Caki2 (cell line): Measurements from ENCODE around the gene CCN6. TPM values are rescaled to one million over a fixed set of nuclear protein-coding genes. Genes with fewer than 3 reads are reported as not detected.
A peak's percentile ranks its signal among the peaks of the same experiment; 100 is the strongest.
"Not testable (repeated sequence)": the region's sequence is repeated elsewhere in the genome, so short reads cannot be mapped to it uniquely, and the experiment has no call there.

Experiments
- DNase-seq: peaks from one replicate; pipeline ENCODE4 v3.0.0-alpha.2; 2015; ENCODE audit warnings: low read depth
- in situ Hi-C: cut with HindIII; loops from 2 replicates; pipeline ENCODE4 v1.10.0; 2016; ENCODE audit warnings: low sequenced_read_pairs, low pct_unique_long_range_greater_than_20kb, mixed read lengths
- total RNA-seq: library from RNA; depleted of rRNA; stranded (reverse); fragments of >200 nt; shearing (Covaris generic); gene quantifications from 2 replicates; pipeline ENCODE4 v1.2.3, GENCODE V29; 2014; ENCODE audit warnings: low replicate concordance; rRNA removed

CCN6 gene
- total RNA-seq, 1 experiment from 2014 or later = not detected

DNA sequence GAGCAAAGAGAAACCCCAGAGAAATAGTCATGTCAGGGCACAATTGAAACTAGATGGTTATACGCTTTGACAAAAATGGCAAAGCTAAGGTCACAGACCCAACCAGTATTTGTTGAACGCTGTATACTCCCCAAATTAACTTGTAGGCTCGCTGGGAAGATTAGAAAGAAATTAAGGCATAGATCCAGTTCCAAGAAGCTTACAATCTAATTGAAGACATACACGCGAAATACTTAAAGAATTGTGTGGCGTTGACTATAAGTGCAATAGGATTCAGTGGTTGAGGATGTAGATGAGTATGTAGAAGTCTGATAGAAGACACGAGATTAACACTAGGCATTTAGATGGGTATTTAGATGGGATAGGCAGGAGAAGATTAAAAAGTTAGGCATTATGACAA, 34.0 kb downstream of the CCN6 start:
- in situ Hi-C loops = no loop called here
- DNase-seq = no peak

DNA sequence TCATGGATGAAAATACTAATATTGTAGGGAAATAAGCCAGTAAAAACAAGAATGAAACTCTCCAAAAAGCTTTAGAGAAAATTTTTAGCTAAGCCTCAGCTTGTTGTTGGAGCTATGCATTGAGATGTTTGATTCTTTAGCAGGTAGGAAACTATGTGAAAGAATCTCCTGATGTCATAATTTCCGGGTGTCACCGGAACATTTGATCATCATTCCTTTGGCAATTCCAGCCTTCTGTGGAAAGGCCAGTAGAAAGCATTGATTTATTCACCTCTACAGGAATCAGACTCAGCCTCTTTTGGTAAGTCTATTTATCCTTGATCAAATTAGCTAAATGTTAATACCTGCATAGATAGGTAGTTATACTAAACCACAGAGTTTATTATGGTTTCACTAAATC, 43.0 kb downstream of the CCN6 start:
- in situ Hi-C loops = no loop called here
- DNase-seq = no peak

DNA sequence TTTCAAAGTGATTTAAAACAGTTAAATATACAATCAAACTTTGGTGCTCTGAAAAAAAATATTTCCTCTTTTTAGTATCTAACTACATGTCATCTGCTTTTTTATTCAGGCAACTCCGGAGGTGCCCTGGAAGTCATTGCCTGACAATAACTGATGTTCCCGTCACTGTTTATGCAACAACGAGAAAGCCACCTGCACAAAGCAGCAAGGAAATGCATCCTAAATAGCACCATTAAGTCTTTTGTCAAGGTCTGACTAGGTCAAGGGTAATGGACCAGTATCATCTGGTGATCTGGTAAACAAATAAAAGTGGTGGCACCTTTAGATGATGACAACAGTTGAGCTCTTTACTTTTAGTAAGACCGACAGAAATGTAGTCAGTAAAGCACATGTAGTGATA, 46.7 kb downstream of the CCN6 start:
- in situ Hi-C loops = no loop called here
- no peak for DNase-seq

DNA sequence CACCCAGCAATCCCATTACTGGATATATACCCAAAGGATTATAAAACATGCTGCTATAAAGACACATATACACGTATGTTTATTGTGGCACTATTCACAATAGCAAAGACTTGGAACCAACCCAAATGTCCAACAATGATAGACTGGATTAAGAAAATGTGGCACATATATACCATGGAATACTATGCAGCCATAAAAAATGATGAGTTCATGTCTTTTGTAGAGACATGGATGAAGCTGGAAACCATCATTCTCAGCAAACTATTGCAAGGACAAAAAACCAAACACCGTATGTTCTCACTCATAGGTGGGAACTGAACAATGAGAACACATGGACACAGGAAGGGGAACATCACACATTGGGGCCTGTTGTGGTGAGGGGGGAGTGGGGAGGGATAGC, 52.1 kb downstream of the CCN6 start:
- DNase-seq, in situ Hi-C loops: not testable (repeated sequence)

DNA sequence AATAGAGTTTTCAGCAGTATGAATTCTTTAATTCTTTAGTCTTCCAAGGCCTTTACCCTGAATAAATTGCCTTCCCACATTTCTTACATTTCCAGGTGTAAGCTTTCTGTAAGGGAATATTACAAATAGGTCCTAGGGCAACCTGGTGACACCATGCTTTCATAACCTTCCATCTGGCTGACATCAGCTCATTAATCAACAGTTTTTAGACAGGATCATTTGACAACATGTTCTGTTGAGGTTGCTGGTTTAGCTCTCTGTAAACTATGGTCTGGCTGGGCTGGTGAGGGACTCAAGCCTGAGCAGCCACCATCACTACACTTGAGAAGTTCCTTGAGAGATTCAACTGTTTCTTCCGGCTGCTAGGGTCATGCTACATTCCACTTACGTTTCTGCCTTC, 52.7 kb downstream of the CCN6 start:
- in situ Hi-C loops = no loop called here
- no peak for DNase-seq

DNA sequence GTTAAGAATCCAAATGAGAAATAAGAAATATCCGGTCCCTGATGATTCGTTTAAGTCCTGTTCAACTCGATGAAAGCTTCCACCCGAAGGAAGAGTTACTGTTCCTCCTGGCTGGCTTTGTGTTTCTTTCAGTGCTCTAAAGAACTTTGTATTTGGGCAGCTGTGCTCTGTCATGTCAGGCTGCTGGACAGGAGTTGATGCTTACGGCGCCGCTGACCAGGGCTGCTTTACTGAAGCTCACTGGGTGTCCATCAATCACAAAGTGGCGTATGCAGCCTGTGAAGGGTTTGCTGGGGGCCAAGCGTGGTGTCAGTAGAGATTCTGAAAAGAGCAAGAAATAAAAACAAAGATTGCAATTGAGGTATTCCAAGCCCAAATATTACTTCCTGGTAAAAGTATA, 55.4 kb downstream of the CCN6 start:
- DNase-seq = no peak
- in situ Hi-C loops = no loop called here

DNA sequence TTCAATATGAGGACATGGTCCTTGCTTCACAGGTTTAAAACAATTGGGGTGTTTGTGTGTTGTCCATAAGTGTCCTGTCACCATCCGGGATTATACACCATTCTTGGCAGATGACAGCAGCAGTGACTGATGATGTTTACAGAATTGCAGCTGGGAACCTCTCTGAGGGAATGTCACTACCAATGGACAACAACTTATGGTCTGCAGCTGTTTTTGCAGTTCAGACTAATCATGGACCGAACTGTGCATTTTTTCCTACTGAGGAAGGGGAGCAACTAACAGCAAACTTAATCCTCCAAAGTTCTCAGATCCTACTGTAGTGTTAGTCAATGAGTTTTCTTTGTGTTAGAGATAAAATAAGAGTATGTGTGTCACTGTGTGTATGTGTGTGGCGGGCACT, 59.5 kb downstream of the CCN6 start:
- in situ Hi-C loops = no loop called here
- DNase-seq = no peak

DNA sequence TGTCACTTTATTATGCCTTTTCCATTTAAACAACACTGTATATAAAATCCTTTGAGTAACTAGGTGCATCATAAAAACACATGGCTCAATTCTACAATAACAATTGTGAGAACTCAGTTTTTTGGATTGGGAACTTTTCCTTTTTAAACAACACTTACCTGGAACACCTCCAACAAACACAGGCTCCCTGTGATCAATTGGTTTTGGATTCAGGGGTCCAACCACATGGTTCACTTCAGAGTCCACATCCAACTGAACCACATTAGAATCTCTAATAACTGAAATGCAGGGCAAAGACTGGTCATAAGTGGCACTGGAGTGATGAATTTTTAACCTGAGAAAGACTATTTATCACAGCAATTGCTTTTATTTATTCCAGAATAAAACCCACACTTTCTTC, 60.0 kb downstream of the CCN6 start:
- in situ Hi-C loops = no loop called here
- DNase-seq = no peak

DNA sequence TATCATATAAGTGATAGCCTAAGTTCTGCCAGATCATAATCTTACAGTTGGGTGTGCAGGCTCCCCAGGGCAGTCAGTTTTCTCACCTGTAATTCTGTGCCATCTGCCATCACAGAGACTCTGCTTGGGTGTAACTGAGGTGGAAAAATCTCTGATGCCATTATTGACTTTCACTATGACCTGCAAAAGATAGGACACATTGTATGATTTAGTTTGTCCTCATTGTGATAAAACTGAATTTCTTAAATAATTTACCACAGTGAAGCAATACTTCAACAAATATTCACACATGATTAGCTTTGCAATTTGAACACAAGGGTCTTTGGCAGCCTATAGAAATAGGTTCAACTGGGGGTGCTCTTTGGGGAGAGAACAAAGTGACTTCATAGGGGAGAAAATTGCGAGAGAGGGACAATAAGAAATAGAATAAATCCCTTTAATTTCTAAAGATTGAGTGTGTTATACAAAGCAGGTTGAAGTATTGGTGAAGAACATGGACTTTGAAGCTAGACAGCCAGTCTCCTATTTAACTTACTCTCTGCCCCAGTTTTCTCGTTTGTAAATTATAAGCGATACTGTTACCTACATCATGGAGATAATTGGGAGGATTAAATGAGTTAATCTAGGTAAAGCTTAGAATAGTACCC, 60.8 kb downstream of the CCN6 start:
- in situ Hi-C loops = no loop called here
- DNase-seq = no peak

DNA sequence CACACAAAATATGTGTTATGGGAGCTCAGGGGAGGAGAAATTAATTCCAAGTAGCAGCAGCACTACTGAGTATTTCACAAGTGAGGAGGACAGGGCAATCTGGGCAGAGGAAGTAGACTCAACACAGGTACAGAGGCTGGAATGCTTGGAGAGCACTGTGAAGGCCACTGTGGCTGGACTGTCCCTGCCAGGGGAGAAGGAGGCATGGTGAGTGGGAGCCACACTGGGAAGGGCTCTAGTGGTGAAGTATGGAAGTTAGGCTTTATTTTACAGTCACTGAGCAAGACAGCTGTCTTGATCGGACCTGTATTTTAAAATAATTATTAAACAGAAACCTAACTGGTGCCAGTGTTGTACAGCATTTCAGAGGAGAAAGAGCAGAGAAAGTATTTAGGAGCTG, 62.3 kb downstream of the CCN6 start:
- no peak for DNase-seq
- in situ Hi-C loops = no loop called here

DNA sequence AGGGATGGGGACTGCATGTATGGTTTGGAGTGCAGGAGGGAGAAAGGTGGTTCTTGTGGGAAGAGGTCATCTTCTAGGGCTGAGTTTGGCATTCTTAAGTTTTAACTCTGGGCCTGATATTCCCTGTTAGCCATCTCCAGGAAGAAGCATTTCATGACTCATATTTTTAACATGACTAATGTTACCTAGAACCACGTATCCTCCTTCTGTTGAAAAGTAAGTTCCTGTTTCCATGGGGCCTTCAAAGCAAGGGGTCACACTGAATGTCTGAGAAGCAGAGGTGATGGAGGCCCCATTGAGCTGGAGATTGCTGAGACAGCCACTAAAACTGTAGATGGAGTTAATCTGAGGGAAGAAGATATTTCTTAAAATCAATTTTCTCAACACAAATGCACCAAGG, 63.6 kb downstream of the CCN6 start:
- in situ Hi-C loops = no loop called here
- DNase-seq = peak; percentile 1

DNA sequence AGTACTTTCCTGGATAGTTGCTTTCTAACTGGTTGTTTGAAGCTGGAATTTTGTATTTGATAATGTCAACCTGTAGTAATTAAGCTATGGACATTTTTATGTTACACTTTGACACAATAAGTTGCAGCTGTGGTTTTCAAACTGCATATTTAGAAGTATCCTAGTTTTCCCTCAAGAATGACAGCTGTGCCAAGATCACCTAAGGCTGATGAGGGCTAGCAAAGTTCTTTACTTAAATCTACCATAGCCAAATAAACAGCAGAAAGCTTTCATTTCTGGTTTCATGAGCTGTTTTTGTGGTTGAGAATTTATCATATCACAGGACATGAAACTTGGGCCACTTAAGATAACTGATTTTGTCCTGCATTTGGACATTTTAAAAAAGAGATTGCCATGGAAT, 64.1 kb downstream of the CCN6 start:
- in situ Hi-C loops = no loop called here
- no peak for DNase-seq

Other genes with a start within 250 kb of the CCN6 start
- gene FYN, start 180.7 kb upstream of the CCN6 start, total RNA-seq = not detected in 2 replicates
- gene TUBE1, start 33.4 kb downstream of the CCN6 start, total RNA-seq = 18.8 and 31.7 TPM in 2 replicates
- gene FAM229B, start 33.5 kb downstream of the CCN6 start, total RNA-seq = 13.1 and 14.7 TPM in 2 replicates
- 12.0 and 12.4 TPM in 2 replicates for gene LAMA4, start 200.5 kb downstream of the CCN6 start, total RNA-seq